B cell (primary cell): Measurements from ENCODE around the gene NRDC.

Experiments used
- CTCF ChIP-seq: fragments of 200-600 bp; IDR thresholded peaks from one replicate; pipeline ENCODE4 v1.8.0; 2022; ENCODE audit warnings: antibody characterized with exemption, mild to moderate bottlenecking
- EZH2 ChIP-seq: IDR thresholded peaks from 2 replicates; pipeline ENCODE4 v1.6.1; 2012; ENCODE audit warnings: borderline replicate concordance, low read depth, mild to moderate bottlenecking, moderate library complexity, low read length; ENCODE audit not compliant: insufficient read depth, poor library complexity, severe bottlenecking

DNA sequence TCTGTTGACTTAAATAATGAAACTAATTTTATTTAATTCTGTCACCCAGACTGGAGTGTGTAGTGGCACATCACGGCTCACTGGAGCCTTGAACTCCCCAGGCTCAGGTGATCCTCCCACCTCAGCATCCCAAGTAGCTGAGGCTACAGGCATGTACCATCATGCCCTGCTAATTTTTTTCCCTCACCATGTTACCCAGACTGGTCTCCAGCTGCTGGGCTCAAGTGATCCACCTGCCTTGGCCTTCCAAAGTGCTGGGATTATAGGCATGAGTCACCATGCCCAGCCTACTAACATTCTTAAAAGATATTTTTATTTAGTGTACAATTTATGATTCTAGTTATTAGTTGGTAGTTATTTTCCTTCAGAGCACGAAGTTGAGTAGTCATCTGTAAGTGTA, 49.5 kb downstream of the NRDC start:
- TF ChIP-seq CTCF (no peak), EZH2 (no peak)
